T1000 (cell line): Measurements from ENCODE around the gene FNBP1.

Source experiments
- DNase-seq: peaks from one replicate; lab custom pipeline; 2025; ENCODE audit warnings: mixed read lengths; lab: John Stamatoyannopoulos, UW

Gene FNBP1

GRCh38 chr9:129854588-129855110, 188.3 kb downstream of the FNBP1 start:
- DNase-seq: no peak

GRCh38 chr9:129853614-129854013, 189.4 kb downstream of the FNBP1 start:
- no peak for DNase-seq

GRCh38 chr9:129852579-129852978, 190.4 kb downstream of the FNBP1 start:
- no peak for DNase-seq

- no peak for DNase-seq
Observed at GRCh38 chr9:129851821-129852220, 191.2 kb downstream of the FNBP1 start.

- no peak for DNase-seq
Observed at GRCh38 chr9:129850821-129851550, 192.0 kb downstream of the FNBP1 start.

GRCh38 chr9:129849901-129850300, 193.1 kb downstream of the FNBP1 start:
- no peak for DNase-seq

GRCh38 chr9:129848712-129849441, 194.1 kb downstream of the FNBP1 start:
- no peak for DNase-seq

- no peak for DNase-seq
Observed at GRCh38 chr9:129845373-129845772, 197.6 kb downstream of the FNBP1 start.

GRCh38 chr9:129841071-129841470, 201.9 kb downstream of the FNBP1 start:
- no peak for DNase-seq

- no peak for DNase-seq
Observed at GRCh38 chr9:129840034-129840433, 203.0 kb downstream of the FNBP1 start.

- no peak for DNase-seq
Observed at GRCh38 chr9:129839324-129840023, 203.5 kb downstream of the FNBP1 start.

GRCh38 chr9:129838707-129839259, 204.2 kb downstream of the FNBP1 start:
- peak; percentile 56 for DNase-seq
